C4-2B (cell line): ENCODE results near the gene FANK1.
"Not testable (repeated sequence)": the region's sequence is repeated elsewhere in the genome, so short reads cannot be mapped to it uniquely, and the experiment has no call there.

Experiments
- H3K27ac ChIP-seq: fragments of 450-650 bp; 2 replicates; pipeline ENCODE4 v1.5.1; 2017
- CTCF ChIP-seq: fragments of 450-650 bp; conservative IDR thresholded peaks from 2 replicates; pipeline ENCODE4 v1.5.1; 2017; ENCODE audit warnings: mild to moderate bottlenecking
- ZFX ChIP-seq: fragments of 450-650 bp; IDR thresholded peaks from 2 replicates; pipeline ENCODE4 v1.6.1; 2017

Gene FANK1

GRCh38 chr10:125878957-125879835, 17.2 kb upstream of the FANK1 start:
- TF ChIP-seq ZFX (no peak), CTCF (no peak)
- no peak overlapping the region for H3K27ac ChIP-seq

- no peak overlapping the region for H3K27ac ChIP-seq
- TF ChIP-seq CTCF (no peak), ZFX (no peak)
Observed at GRCh38 chr10:125880719-125881118, 15.6 kb upstream of the FANK1 start.

DNA sequence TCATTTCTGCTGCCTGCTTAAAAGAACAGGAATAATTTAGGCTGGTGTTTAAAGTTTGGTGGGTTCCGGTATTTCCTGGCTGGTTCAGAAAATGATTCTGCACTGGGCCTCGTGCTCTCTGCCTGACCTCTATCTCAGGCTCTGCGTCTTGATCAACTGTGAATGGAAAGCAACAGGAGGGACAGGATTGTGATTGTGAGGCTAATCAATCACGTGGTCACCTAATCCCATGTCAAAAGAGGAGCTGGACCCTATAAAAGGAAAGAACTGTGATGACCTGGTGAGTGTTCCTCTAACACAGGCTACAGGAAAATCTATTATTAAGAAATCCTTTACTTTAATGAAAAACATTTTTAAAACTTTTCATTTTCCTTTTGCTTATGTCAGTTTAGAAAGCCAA, 15.2 kb upstream of the FANK1 start, which contains the start of gene DHX32:
TSS of gene DHX32 (minus strand) at position 101 of the 400 bp plus-strand sequence. CDS start 468 bp downstream, outside the sequence.
- TF ChIP-seq CTCF = no peak
- no peak for TF ChIP-seq ZFX
- no peak within 1 kb of the TSS for H3K27ac ChIP-seq

GRCh38 chr10:125882596-125882995, 13.8 kb upstream of the FANK1 start:
- no peak overlapping the region for H3K27ac ChIP-seq

GRCh38 chr10:125883211-125883610, 13.2 kb upstream of the FANK1 start:
- TF ChIP-seq CTCF (no peak), ZFX (no peak)
- H3K27ac ChIP-seq = no peak overlapping the region

More at GRCh38 chr10:125882596-125882995, 13.8 kb upstream of the FANK1 start:
- TF ChIP-seq CTCF (no peak), ZFX (no peak)

DNA sequence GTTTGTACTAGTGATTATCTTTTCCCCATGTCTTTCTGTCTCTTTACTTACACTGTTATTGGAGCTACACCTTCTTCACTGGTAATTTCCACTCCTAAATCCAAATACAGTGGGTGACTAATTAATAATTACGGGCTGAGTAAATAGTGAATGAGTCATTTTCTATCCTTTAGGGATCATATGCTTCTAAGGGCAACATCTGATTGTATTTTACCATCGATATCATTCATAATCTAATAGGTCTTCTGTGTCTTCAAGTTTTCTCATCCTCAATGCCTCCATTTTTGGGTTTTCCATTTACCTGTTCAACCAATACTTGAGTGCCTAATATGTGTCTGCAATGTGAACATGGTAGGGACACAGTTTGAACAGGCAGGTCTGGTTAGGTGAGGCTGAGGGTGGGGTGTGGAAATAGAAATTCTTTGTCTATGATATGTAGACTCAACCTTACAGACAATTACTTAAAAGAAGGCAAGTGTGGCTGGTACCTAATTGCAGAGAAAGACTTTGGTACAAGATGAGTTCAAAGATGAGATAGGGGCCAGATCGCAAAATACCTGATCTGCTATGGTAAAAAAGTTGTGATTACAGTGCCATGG, 9.4 kb upstream of the FANK1 start:
- TF ChIP-seq CTCF = no peak
- no peak for TF ChIP-seq ZFX
- no peak overlapping the region for H3K27ac ChIP-seq

- H3K27ac ChIP-seq = not testable (repeated sequence)
Observed at GRCh38 chr10:125889441-125889840, 6.9 kb upstream of the FANK1 start.

DNA sequence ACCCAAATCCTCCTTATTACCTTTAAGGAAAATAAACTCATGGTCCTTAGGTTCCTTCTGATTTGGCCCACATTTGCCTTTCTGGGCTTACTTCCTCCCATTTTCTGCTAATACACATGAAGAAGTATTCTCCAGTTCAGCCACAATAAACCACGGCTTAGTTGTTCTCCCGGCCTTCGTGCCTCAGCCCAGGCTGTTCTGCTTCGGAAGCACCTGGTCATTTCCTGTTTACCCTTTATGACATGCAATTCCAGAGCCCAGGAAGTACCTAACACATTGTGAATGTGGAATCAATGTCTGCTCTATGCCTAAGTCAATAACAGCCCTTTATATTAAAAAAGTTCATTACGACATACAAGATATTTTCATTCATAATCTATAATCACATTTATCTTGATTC, 4.0 kb upstream of the FANK1 start:
- peak overlapping the region; percentile 27; the same call in 1 of the 2 replicates for H3K27ac ChIP-seq

DNA sequence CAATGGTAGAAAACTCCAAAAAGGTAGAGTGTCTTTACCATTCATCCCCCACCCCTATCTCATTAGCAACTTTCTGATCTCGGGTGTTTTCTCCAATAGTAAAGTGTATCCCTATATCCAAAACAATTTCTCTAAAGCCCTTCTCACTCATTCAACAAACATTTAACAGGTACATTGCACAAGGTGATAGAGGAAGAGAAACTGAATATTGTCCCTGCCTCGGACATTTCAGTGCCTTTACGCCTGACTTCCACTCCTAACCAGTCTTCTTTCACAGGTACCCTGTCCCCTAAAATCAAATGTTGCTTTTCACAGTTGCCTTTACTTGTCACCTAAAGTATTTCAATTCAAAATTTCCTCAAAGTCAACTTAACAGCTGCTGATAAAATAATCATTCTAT, 2.2 kb upstream of the FANK1 start:
- H3K27ac ChIP-seq = not testable (repeated sequence)

GRCh38 chr10:125895130-125896087, 955 bp upstream of the FANK1 start:
- peak overlapping the region; percentile 75 for H3K27ac ChIP-seq

DNA sequence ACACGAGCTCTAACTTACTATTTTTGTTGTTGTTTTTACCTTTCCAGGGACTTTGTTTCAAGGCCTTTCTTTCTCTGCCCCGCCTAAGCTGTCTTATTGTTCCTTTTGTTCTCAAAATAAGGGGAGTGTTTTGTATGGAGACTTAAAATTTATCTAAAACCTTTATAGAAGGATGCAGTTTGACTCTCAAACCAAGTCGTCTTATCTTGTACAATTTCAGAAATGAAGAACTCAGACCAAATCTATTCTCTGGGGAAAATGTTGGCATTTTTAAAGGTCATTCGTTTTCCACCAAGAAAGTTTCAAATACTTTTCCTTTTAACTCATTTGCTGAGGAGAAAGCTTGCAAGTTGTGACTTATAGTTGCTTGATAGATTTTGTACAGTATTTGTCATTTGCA, 953 bp downstream of the FANK1 start:
- H3K27ac ChIP-seq = not testable (repeated sequence)

- peak overlapping the region; percentile 35 for H3K27ac ChIP-seq
Observed at GRCh38 chr10:125900963-125901362, 4.6 kb downstream of the FANK1 start.
